HG03097 (cell line): ENCODE data around the gene ARAP1.

Experiments
- ATAC-seq: cut with Tn5 transposase; IDR thresholded peaks from one replicate; pipeline ENCODE4 v1.9.1; 2021; ENCODE audit not compliant: unreplicated experiment, low FRiP score

Gene ARAP1

GRCh38 chr11:72709478-72710238 is 42.5 kb downstream of the ARAP1 start:
- no peak for ATAC-seq

GRCh38 chr11:72707032-72707431 is 45.2 kb downstream of the ARAP1 start:
- ATAC-seq, result no peak

- ATAC-seq, result no peak
Measured at GRCh38 chr11:72706579-72706978, 45.6 kb downstream of the ARAP1 start.

- no peak for ATAC-seq
Measured at GRCh38 chr11:72705442-72706365, 46.5 kb downstream of the ARAP1 start.

DNA sequence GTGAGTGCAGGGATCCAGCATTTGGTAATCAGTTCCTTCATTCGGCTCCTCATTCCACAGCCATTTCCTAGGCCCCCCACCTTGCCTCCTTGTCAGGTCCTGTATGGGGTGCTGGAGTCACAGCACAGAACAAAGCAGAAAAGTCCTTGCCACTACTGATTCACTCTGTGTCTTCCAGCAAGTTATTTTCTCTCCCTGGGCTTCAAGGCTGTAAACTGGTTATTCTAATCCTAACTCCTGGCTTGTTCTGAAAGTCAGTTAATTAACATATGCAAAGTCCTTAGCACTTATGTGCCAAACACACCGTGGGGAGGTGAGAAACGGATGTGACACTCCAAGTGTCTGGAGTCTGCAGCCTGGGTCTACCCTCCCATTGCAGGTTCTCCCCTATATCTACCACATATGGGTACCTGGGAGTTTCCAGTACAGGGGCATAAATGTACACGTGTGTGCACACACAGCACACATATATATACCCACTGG is 47.4 kb downstream of the ARAP1 start:
- ATAC-seq, result no peak

- ATAC-seq, result no peak
Measured at GRCh38 chr11:72704028-72704782, 48.0 kb downstream of the ARAP1 start.

DNA sequence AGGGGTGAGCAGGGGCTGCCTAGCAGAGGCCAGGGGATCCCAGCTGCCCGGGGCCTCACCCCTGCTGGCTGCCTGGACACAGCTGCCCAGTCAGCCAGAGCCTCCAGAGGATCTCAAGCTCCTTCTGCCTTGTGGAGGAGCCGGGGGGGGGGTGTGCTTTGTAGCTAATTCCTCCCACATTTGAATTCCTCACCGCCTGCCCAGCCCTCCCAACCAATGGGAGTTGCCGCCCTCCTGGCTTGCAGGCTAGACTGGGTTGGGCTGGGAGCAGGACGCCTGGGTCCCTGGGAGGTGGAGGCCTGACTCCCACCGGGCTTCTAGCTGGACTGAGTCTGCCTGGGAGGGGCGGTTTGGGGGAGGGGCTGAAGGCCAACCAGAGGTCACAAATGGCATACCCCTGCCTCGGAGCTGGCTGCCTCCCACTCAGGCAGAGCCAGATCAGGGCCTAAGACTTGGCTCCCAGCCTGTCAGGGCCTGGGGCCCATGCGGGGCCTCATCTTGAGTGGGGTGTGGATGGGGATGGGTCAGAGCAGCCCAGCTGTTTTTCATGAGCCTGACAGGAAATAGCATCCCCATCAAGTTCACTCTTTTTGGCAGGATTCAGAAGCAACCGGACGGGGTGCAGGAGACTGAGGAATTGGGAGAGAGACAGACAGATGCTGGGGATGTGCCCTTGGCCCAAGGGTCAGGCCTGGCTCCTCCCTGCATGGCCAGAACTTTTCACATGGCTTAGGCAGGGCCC is 48.8 kb downstream of the ARAP1 start:
- no peak for ATAC-seq

- ATAC-seq, result no peak
Measured at GRCh38 chr11:72702577-72703241, 49.5 kb downstream of the ARAP1 start.

GRCh38 chr11:72702096-72702495 is 50.1 kb downstream of the ARAP1 start:
- no peak for ATAC-seq

DNA sequence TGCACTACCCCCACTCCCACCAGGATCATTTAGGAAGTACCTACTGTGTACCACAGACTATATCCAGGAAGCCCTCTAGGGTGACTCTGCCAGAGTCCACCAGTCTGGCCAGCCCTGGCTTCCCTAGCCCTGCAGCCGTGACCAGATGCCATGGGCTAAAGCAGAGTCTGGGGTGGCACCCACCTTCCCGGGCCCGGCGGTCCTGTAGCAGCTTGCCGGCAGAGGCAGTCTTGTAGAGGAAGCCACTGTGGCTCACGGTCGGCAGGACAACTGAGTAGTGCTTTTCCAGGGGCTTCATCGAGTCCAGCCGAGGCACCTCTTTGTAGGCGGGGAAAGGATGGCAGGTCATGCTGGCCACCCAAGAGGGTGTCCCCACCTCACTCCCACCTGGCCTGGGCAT is 50.7 kb downstream of the ARAP1 start:
- no peak for ATAC-seq

GRCh38 chr11:72700146-72700545 is 52.1 kb downstream of the ARAP1 start:
- no peak for ATAC-seq

GRCh38 chr11:72697814-72698213 is 54.4 kb downstream of the ARAP1 start:
- no peak for ATAC-seq

GRCh38 chr11:72696866-72697700 is 55.1 kb downstream of the ARAP1 start:
- no peak for ATAC-seq

GRCh38 chr11:72695354-72695753 is 56.9 kb downstream of the ARAP1 start:
- no peak for ATAC-seq

DNA sequence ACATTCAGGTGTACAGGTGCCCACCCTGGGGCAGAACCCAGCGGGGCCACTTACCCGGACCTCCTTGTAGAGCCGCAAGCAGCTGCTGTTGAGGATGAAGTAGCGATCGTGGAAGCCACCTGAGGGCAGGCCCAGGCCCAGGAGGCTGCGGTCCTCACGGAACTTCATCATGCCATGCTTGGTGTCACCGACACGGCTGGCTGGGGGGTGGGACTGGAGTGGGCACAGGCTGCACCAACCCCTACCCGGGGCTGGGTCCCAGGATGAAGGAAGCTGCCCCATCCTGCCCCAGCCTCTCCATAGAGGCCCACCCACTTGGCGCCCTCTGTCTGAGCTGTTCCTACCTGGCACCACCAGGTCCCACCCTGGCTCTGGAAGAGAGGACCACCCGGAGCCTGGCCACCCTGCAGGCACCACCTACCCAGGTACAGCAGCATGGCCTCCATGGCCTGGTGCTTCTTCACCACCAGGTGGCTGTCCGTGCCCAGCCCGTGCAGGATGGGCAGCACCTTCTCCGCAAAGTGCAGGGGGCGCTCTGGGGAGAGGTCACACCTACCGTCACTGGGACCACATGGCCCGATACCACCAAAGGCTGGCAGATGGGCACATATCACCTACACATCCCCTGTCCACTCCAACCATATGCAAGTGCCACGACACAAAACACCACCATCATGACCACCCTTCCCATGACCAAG is 58.8 kb downstream of the ARAP1 start:
- no peak for ATAC-seq

- no peak for ATAC-seq
Measured at GRCh38 chr11:72692498-72693237, 59.5 kb downstream of the ARAP1 start.

GRCh38 chr11:72690166-72690565 is 62.0 kb downstream of the ARAP1 start:
- ATAC-seq, result no peak

DNA sequence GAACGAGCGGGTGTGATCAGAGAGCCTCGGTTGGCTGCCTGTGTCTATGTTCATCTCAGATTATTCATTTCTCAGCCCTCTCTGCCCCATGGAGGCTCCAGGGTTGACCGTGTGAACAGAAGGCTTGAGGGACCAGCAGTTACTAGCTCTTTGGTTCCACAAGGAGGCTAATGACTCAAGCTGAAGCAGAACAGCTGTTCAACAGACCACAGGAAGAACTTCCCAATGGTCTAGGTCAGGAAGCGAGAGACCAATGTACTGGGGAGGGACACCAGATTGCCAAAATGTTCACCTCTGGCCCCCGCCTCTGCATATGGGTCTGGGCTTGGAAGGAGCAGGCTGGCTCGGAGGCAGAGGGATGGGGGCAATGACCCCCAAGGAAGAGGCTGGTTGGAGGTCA is 63.3 kb downstream of the ARAP1 start:
- ATAC-seq, result no peak
